ACC112 (cell line): Measurements from ENCODE around the gene ARHGAP29.

Experiments
- H2AFZ ChIP-seq: fragments of 200-600 bp; sonication (generic); one replicate; pipeline ENCODE4 v1.6.0; 2017; ENCODE audit warnings: antibody characterized with exemption, low read length; ENCODE audit not compliant: unreplicated experiment
- H3K27ac ChIP-seq: fragments of 200-600 bp; sonication (generic); 2 replicates; pipeline ENCODE4 v1.5.1; 2014; ENCODE audit warnings: low read depth, mild to moderate bottlenecking, antibody characterized with exemption, low read length, moderate library complexity
- H3K27me3 ChIP-seq: fragments of 200-600 bp; sonication (generic); 2 replicates; pipeline ENCODE4 v1.6.1; 2014; ENCODE audit warnings: mild to moderate bottlenecking, antibody characterized with exemption, low read length, moderate library complexity, mixed read lengths; ENCODE audit not compliant: insufficient read depth
- H3K36me3 ChIP-seq: fragments of 200-600 bp; sonication (generic); 2 replicates; pipeline ENCODE4 v1.6.1; 2016; ENCODE audit warnings: mild to moderate bottlenecking, antibody characterized with exemption, low read length, moderate library complexity, mixed read lengths; ENCODE audit not compliant: insufficient read depth
- H3K4me1 ChIP-seq: fragments of 200-600 bp; sonication (generic); one replicate; pipeline ENCODE4 v1.6.1; 2016; ENCODE audit warnings: low read length, mixed read lengths; ENCODE audit not compliant: insufficient read depth, unreplicated experiment, control insufficient read depth
- H3K4me3 ChIP-seq: fragments of 200-600 bp; sonication (generic); 2 replicates; pipeline ENCODE4 v1.5.1; 2014; ENCODE audit warnings: mild to moderate bottlenecking, low read depth, low read length
- H3K79me2 ChIP-seq: fragments of 200-600 bp; sonication (generic); one replicate; pipeline ENCODE4 v1.6.0; 2016; ENCODE audit warnings: low read length; ENCODE audit not compliant: control insufficient read depth, unreplicated experiment, insufficient read depth

Gene ARHGAP29

GRCh38 chr1:94237291-94238226 lies at the start of gene ARHGAP29:
ARHGAP29 (minus strand) TSS chr1:94237584; CDS start chr1:94231611, 5,973 bp downstream.
- peak within 1 kb of the TSS; percentile 45 for H3K27ac ChIP-seq
- H2AFZ ChIP-seq: peak within 1 kb of the TSS; percentile 53
- H3K36me3 ChIP-seq: 0 out of 2 replicates have a peak, but pooled peaks cover 13% of the 10 kb centered on the region

GRCh38 chr1:94286864-94287437 lies 49.6 kb upstream of the ARHGAP29 start:
- no peaks in the 10 kb centered on the region for H3K36me3 ChIP-seq
- no peaks in the 10 kb centered on the region for H3K79me2 ChIP-seq
- H2AFZ ChIP-seq: peak overlapping the region; percentile 11
- no peaks in the 10 kb centered on the region for H3K27me3 ChIP-seq
- H3K4me1 ChIP-seq: peaks cover 45% of the 10 kb centered on the region
- no peak overlapping the region for H3K4me3 ChIP-seq
- peak overlapping the region; percentile 89 for H3K27ac ChIP-seq

More at GRCh38 chr1:94237291-94238226, at the start of gene ARHGAP29:
- H3K27me3 ChIP-seq: no peaks in the 10 kb centered on the region
- peak within 1 kb of the TSS; percentile 80 for H3K4me3 ChIP-seq
- H3K79me2 ChIP-seq: peaks cover 95% of the 10 kb centered on the region
- H3K4me1 ChIP-seq: peaks cover 57% of the 10 kb centered on the region

GRCh38 chr1:94285031-94285654 lies 47.8 kb upstream of the ARHGAP29 start:
- Histone ChIP-seq H3K4me1 (peaks cover 61% of the 10 kb centered on the region), H3K79me2 (no peaks in the 10 kb centered on the region), H3K4me3 (no peak overlapping the region), H2AFZ (no peak overlapping the region), H3K27ac (peak overlapping the region; percentile 89), H3K27me3 (no peaks in the 10 kb centered on the region), H3K36me3 (no peaks in the 10 kb centered on the region)

- no peak overlapping the region for H3K4me3 ChIP-seq
- peak overlapping the region; percentile 89 for H3K27ac ChIP-seq
- H2AFZ ChIP-seq: peak overlapping the region; percentile 26
- H3K36me3 ChIP-seq: no peaks in the 10 kb centered on the region
- no peaks in the 10 kb centered on the region for H3K79me2 ChIP-seq
- H3K27me3 ChIP-seq: no peaks in the 10 kb centered on the region
- H3K4me1 ChIP-seq: peaks cover 64% of the 10 kb centered on the region
These were observed 47.1 kb upstream of the ARHGAP29 start for GRCh38 chr1:94284476-94284875.

- H3K27ac ChIP-seq: no peak overlapping the region
- H3K4me1 ChIP-seq: peaks cover 67% of the 10 kb centered on the region
- no peaks in the 10 kb centered on the region for H3K79me2 ChIP-seq
- no peaks in the 10 kb centered on the region for H3K36me3 ChIP-seq
- H3K4me3 ChIP-seq: no peak overlapping the region
- H2AFZ ChIP-seq: no peak overlapping the region
- no peaks in the 10 kb centered on the region for H3K27me3 ChIP-seq
These were observed 46.1 kb upstream of the ARHGAP29 start for GRCh38 chr1:94283462-94283861.

- H3K27me3 ChIP-seq: no peaks in the 10 kb centered on the region
- H3K36me3 ChIP-seq: no peaks in the 10 kb centered on the region
- H2AFZ ChIP-seq: peak overlapping the region; percentile 66
- H3K79me2 ChIP-seq: no peaks in the 10 kb centered on the region
- peak overlapping the region; percentile 76 for H3K27ac ChIP-seq
- H3K4me1 ChIP-seq: peaks cover 74% of the 10 kb centered on the region
- H3K4me3 ChIP-seq: no peak overlapping the region
These were observed 44.8 kb upstream of the ARHGAP29 start for GRCh38 chr1:94282143-94282711.

- no peaks in the 10 kb centered on the region for H3K79me2 ChIP-seq
- H3K4me1 ChIP-seq: peaks cover 74% of the 10 kb centered on the region
- H2AFZ ChIP-seq: peak overlapping the region; percentile 3
- peak overlapping the region; percentile 76 for H3K27ac ChIP-seq
- no peaks in the 10 kb centered on the region for H3K36me3 ChIP-seq
- no peak overlapping the region; the same call in 1 of the 2 replicates for H3K4me3 ChIP-seq
- H3K27me3 ChIP-seq: no peaks in the 10 kb centered on the region
These were observed 44.2 kb upstream of the ARHGAP29 start for GRCh38 chr1:94281361-94282142.

GRCh38 chr1:94280541-94280940 lies 43.2 kb upstream of the ARHGAP29 start:
- peak overlapping the region; percentile 76 for H3K27ac ChIP-seq
- H2AFZ ChIP-seq: no peak overlapping the region
- H3K4me3 ChIP-seq: no peak overlapping the region
- no peaks in the 10 kb centered on the region for H3K36me3 ChIP-seq
- no peaks in the 10 kb centered on the region for H3K79me2 ChIP-seq
- peaks cover 65% of the 10 kb centered on the region for H3K4me1 ChIP-seq
- no peaks in the 10 kb centered on the region for H3K27me3 ChIP-seq

GRCh38 chr1:94279462-94279861 lies 42.1 kb upstream of the ARHGAP29 start:
- Histone ChIP-seq H3K27me3 (no peaks in the 10 kb centered on the region), H3K4me1 (peaks cover 55% of the 10 kb centered on the region), H3K27ac (no peak overlapping the region), H3K79me2 (no peaks in the 10 kb centered on the region), H3K4me3 (no peak overlapping the region), H3K36me3 (no peaks in the 10 kb centered on the region), H2AFZ (no peak overlapping the region)

- H3K36me3 ChIP-seq: no peaks in the 10 kb centered on the region
- H3K4me3 ChIP-seq: no peak overlapping the region
- H3K27me3 ChIP-seq: no peaks in the 10 kb centered on the region
- H2AFZ ChIP-seq: no peak overlapping the region
- no peaks in the 10 kb centered on the region for H3K79me2 ChIP-seq
- H3K27ac ChIP-seq: no peak overlapping the region
- H3K4me1 ChIP-seq: peaks cover 51% of the 10 kb centered on the region
These were observed 41.7 kb upstream of the ARHGAP29 start for GRCh38 chr1:94279038-94279437.
